ENCODE results near the gene FAM78A. TPM values are rescaled to one million over a fixed set of nuclear protein-coding genes. Genes with fewer than 3 reads are reported as not detected.

The FAM78A gene
- total and polyA plus RNA-seq, 5 experiments from 2014 or later: 12.2 to 80.9 (median 28.1) TPM

- ATAC-seq (no peak), DNase-seq (no peak)
- H3K4me1 Mint-ChIP-seq: peaks cover 5 to 13% (median 11%) of the 10 kb centered on the region in 4 donors
- POLR2A ChIA-PET: interaction anchor here (2.2 kb wide), 1 partner anchor 54 kb away, joined by 6 read pairs; no protein-coding TSS in a partner anchor
- no peaks in the 10 kb centered on the region for H3K36me3 Mint-ChIP-seq
- no peaks in the 10 kb centered on the region for H3K27me3 Mint-ChIP-seq
- H3K9me3 Mint-ChIP-seq: no peaks in the 10 kb centered on the region
- peak overlapping the region in 2 of 10 donors; percentile 62 to 66 for H3K4me3 Mint-ChIP-seq
- H3K27ac Mint-ChIP-seq: peak overlapping the region in 5 of 10 donors; percentile 43 to 86 (median 57)
Observed at GRCh38 chr9:131309530-131310276, 33.4 kb upstream of the FAM78A start.

- POLR2A ChIA-PET: no interaction called here
- peaks cover 5 to 13% (median 11%) of the 10 kb centered on the region in 4 donors for H3K4me1 Mint-ChIP-seq
- H3K27me3 Mint-ChIP-seq: no peaks in the 10 kb centered on the region
- H3K27ac Mint-ChIP-seq: peak overlapping the region in 1 of 10 donors; percentile 37
- DNase-seq (no peak), ATAC-seq (no peak)
- H3K9me3 Mint-ChIP-seq: no peaks in the 10 kb centered on the region
- H3K36me3 Mint-ChIP-seq: no peaks in the 10 kb centered on the region
- no peak overlapping the region for H3K4me3 Mint-ChIP-seq
Observed at GRCh38 chr9:131308906-131309529, 32.7 kb upstream of the FAM78A start.

- no peaks in the 10 kb centered on the region for H3K27me3 Mint-ChIP-seq
- DNase-seq: no peak
- H3K27ac Mint-ChIP-seq: no peak overlapping the region
- POLR2A ChIA-PET: no interaction called here
- no peak overlapping the region for H3K4me3 Mint-ChIP-seq
- no peaks in the 10 kb centered on the region for H3K9me3 Mint-ChIP-seq
- peaks cover 5 to 13% (median 11%) of the 10 kb centered on the region in 4 donors for H3K4me1 Mint-ChIP-seq
- ATAC-seq: no peak
- no peaks in the 10 kb centered on the region for H3K36me3 Mint-ChIP-seq
Observed at GRCh38 chr9:131308452-131308851, 32.1 kb upstream of the FAM78A start.

- ATAC-seq (no peak), DNase-seq (no peak)
- Mint-ChIP-seq H3K27me3 (no peaks in the 10 kb centered on the region), H3K4me3 (no peak overlapping the region), H3K27ac (no peak overlapping the region), H3K9me3 (no peaks in the 10 kb centered on the region), H3K4me1 (peaks cover 5 to 13% (median 11%) of the 10 kb centered on the region in 4 donors), H3K36me3 (no peaks in the 10 kb centered on the region)
- POLR2A ChIA-PET: no interaction called here
Observed at GRCh38 chr9:131307974-131308373, 31.7 kb upstream of the FAM78A start.

GRCh38 chr9:131306397-131307004, 30.2 kb upstream of the FAM78A start:
- no peak for ATAC-seq
- DNase-seq: no peak
- Mint-ChIP-seq H3K36me3 (no peaks in the 10 kb centered on the region), H3K9me3 (no peaks in the 10 kb centered on the region), H3K4me1 (peaks cover 5 to 12% (median 11%) of the 10 kb centered on the region in 4 donors), H3K27me3 (no peaks in the 10 kb centered on the region), H3K27ac (peak overlapping the region in 1 of 10 donors; percentile 47), H3K4me3 (no peak overlapping the region)
- POLR2A ChIA-PET: interaction anchor here (0.7 kb wide), 1 partner anchor 70 kb away, joined by 4 read pairs; no protein-coding TSS in a partner anchor

GRCh38 chr9:131304676-131305355, 28.5 kb upstream of the FAM78A start:
- Mint-ChIP-seq H3K4me3 (no peak overlapping the region), H3K27me3 (no peaks in the 10 kb centered on the region), H3K27ac (peak overlapping the region in 1 of 10 donors; percentile 76), H3K4me1 (peaks cover 0 to 2% (median 0%) of the 10 kb centered on the region in 4 donors), H3K9me3 (no peaks in the 10 kb centered on the region), H3K36me3 (no peaks in the 10 kb centered on the region)
- POLR2A ChIA-PET: no interaction called here
- ATAC-seq (no peak), DNase-seq (peak in 1 of 10 donors; percentile 19)

- DNase-seq (peak in 1 of 10 donors; percentile 32), ATAC-seq (no peak)
- POLR2A ChIA-PET: interaction anchor here (0.6 to 1.5 kb wide), 4 partner anchors 14 to 343 kb away, joined by 3 to 4 read pairs (median 3); partner anchors contain the start of gene PLPP7
- H3K4me3 Mint-ChIP-seq: no peak overlapping the region
- no peaks in the 10 kb centered on the region for H3K27me3 Mint-ChIP-seq
- H3K27ac Mint-ChIP-seq: peak overlapping the region in 1 of 10 donors; percentile 34
- no peaks in the 10 kb centered on the region for H3K9me3 Mint-ChIP-seq
- H3K36me3 Mint-ChIP-seq: no peaks in the 10 kb centered on the region
- H3K4me1 Mint-ChIP-seq: peaks cover 0 to 2% (median 0%) of the 10 kb centered on the region in 4 donors
Observed at GRCh38 chr9:131303381-131304321, 27.3 kb upstream of the FAM78A start.

GRCh38 chr9:131302244-131303075, 26.1 kb upstream of the FAM78A start:
- Mint-ChIP-seq H3K27me3 (no peaks in the 10 kb centered on the region), H3K36me3 (no peaks in the 10 kb centered on the region), H3K4me3 (no peak overlapping the region), H3K27ac (no peak overlapping the region), H3K9me3 (no peaks in the 10 kb centered on the region), H3K4me1 (peaks cover 0 to 2% (median 0%) of the 10 kb centered on the region in 4 donors)
- POLR2A ChIA-PET: interaction anchor here (1.2 to 1.5 kb wide), 3 partner anchors 13 to 45 kb away, joined by 3 to 4 read pairs (median 3); partner anchors contain the start of gene PLPP7
- DNase-seq (peak in 1 of 10 donors; percentile 60), ATAC-seq (no peak)

- no peaks in the 10 kb centered on the region for H3K36me3 Mint-ChIP-seq
- H3K9me3 Mint-ChIP-seq: no peaks in the 10 kb centered on the region
- no peaks in the 10 kb centered on the region for H3K4me1 Mint-ChIP-seq
- H3K4me3 Mint-ChIP-seq: no peak overlapping the region
- peak in 1 of 10 donors; percentile 2 for DNase-seq
- POLR2A ChIA-PET: no interaction called here
- no peaks in the 10 kb centered on the region for H3K27me3 Mint-ChIP-seq
- H3K27ac Mint-ChIP-seq: no peak overlapping the region
- ATAC-seq: no peak
Observed at GRCh38 chr9:131300444-131300843, 24.1 kb upstream of the FAM78A start.

GRCh38 chr9:131299961-131300347, 23.6 kb upstream of the FAM78A start:
- Mint-ChIP-seq H3K4me3 (no peak overlapping the region), H3K4me1 (no peaks in the 10 kb centered on the region), H3K27me3 (no peaks in the 10 kb centered on the region), H3K9me3 (no peaks in the 10 kb centered on the region), H3K27ac (no peak overlapping the region), H3K36me3 (no peaks in the 10 kb centered on the region)
- ATAC-seq: no peak
- POLR2A ChIA-PET: no interaction called here
- DNase-seq: no peak

GRCh38 chr9:131299346-131299960, 23.1 kb upstream of the FAM78A start:
- Mint-ChIP-seq H3K9me3 (no peaks in the 10 kb centered on the region), H3K36me3 (no peaks in the 10 kb centered on the region), H3K4me3 (no peak overlapping the region), H3K27me3 (no peaks in the 10 kb centered on the region), H3K4me1 (no peaks in the 10 kb centered on the region), H3K27ac (no peak overlapping the region)
- POLR2A ChIA-PET: interaction anchor here (0.6 kb wide), 1 partner anchor 511 kb away, joined by 3 read pairs; no protein-coding TSS in a partner anchor
- no peak for ATAC-seq
- DNase-seq: peak in 1 of 10 donors; percentile 53

Data from naive thymus-derived CD8-positive, alpha-beta T cell (primary cell).